ENCODE results near the gene C14orf119. TPM values are rescaled to one million over a fixed set of nuclear protein-coding genes. Genes with fewer than 3 reads are reported as not detected.

The C14orf119 gene
- total RNA-seq = 15.8 TPM

GRCh38 chr14:23095196-23096108, at the start of gene C14orf119:
Gene C14orf119, plus strand, starts transcription at chr14:23095505. Its CDS starts 2,154 bp downstream, at chr14:23097659.

GRCh38 chr14:23056956-23057756, 38.1 kb upstream of the C14orf119 start, which contains the start of gene CDH24:
Gene CDH24, minus strand, starts transcription at chr14:23057520. Its CDS starts 1,787 bp downstream, at chr14:23055733.

GRCh38 chr14:23094666-23095195, 574 bp upstream of the C14orf119 start, which contains the start of gene ACIN1:
Gene ACIN1, minus strand, starts transcription at chr14:23095136. Its CDS starts 24 bp downstream, at chr14:23095112.

GRCh38 chr14:23104591-23105347, 9.5 kb downstream of the C14orf119 start, which contains the start of gene CIROP:
Gene CIROP, minus strand, starts transcription at chr14:23104989. Its CDS starts 69 bp downstream, at chr14:23104920.

GRCh38 chr14:23118506-23119362, 23.4 kb downstream of the C14orf119 start, which contains the start of gene CEBPE:
Gene CEBPE, minus strand, starts transcription at chr14:23119255. Its CDS starts 164 bp downstream, at chr14:23119091.

Other genes with a start within 250 kb of the C14orf119 start
- 35.1 TPM for gene LRP10, start 223.8 kb upstream of the C14orf119 start, total RNA-seq
- gene REM2, start 212.3 kb upstream of the C14orf119 start, total RNA-seq = 2.0 TPM
- 648 TPM for gene RBM23, start 176.4 kb upstream of the C14orf119 start, total RNA-seq
- gene PRMT5, start 166.1 kb upstream of the C14orf119 start, total RNA-seq = 56.5 TPM
- gene HAUS4, start 138.4 kb upstream of the C14orf119 start, total RNA-seq = 41.9 TPM
- 32.0 TPM for gene AJUBA, start 113.0 kb upstream of the C14orf119 start, total RNA-seq
- gene C14orf93, start 85.4 kb upstream of the C14orf119 start, total RNA-seq = 14.9 TPM
- gene PSMB5, start 60.6 kb upstream of the C14orf119 start, total RNA-seq = 137 TPM
- gene PSMB11, start 53.3 kb upstream of the C14orf119 start, total RNA-seq = not detected
- gene CDH24, start 38.0 kb upstream of the C14orf119 start, total RNA-seq = 17.0 TPM
- 155 TPM for gene ACIN1, start 369 bp upstream of the C14orf119 start, total RNA-seq
- not detected for gene CIROP, start 9.5 kb downstream of the C14orf119 start, total RNA-seq
- gene CEBPE, start 23.8 kb downstream of the C14orf119 start, total RNA-seq = not detected
- 36.9 TPM for gene SLC7A8, start 88.2 kb downstream of the C14orf119 start, total RNA-seq
- gene RNF212B, start 142.4 kb downstream of the C14orf119 start, total RNA-seq = not detected
- 7.9 TPM for gene HOMEZ, start 190.6 kb downstream of the C14orf119 start, total RNA-seq
- 14.0 TPM for gene PPP1R3E, start 207.4 kb downstream of the C14orf119 start, total RNA-seq
- gene BCL2L2, start 211.3 kb downstream of the C14orf119 start, total RNA-seq = 29.7 TPM
- 94.1 TPM for gene PABPN1, start 226.0 kb downstream of the C14orf119 start, total RNA-seq